Thymus (tissue), 14 donors: ENCODE data around the gene POLR3K. TPM values are rescaled to one million over a fixed set of nuclear protein-coding genes. Genes with fewer than 3 reads are reported as not detected.

Source experiments
- DNase-seq, 9 donors: peaks; one replicate each; pipeline ENCODE4 v3.0.0-alpha.2; 2013; ENCODE audit warnings: low spot score in 9 of 9, low read depth in 6 of 9, missing footprints in 1 of 9
- H3K27ac ChIP-seq, 2 donors: one replicate each; pipeline ENCODE4 v1.5.1; 2013; ENCODE audit warnings: control low read depth in 1 of 2, low read depth in 1 of 2, low read length in 1 of 2, mild to moderate bottlenecking in 1 of 2, moderate library complexity in 1 of 2
- H3K27me3 ChIP-seq, 2 donors: one replicate each; pipeline ENCODE4 v1.5.1; 2013; ENCODE audit warnings: low read length in 1 of 2; ENCODE audit not compliant: control insufficient read depth in 2 of 2, insufficient read depth in 1 of 2
- H3K36me3 ChIP-seq, 2 donors: one replicate each; pipeline ENCODE4 v1.5.1; 2013; ENCODE audit warnings: low read length in 1 of 2, mild to moderate bottlenecking in 1 of 2, moderate library complexity in 1 of 2; ENCODE audit not compliant: control insufficient read depth in 2 of 2, insufficient read depth in 2 of 2
- H3K4me1 ChIP-seq, 2 donors: one replicate each; pipeline ENCODE4 v1.5.1; 2013; ENCODE audit warnings: low read length in 2 of 2; ENCODE audit not compliant: control insufficient read depth in 2 of 2, insufficient read depth in 2 of 2
- H3K4me3 ChIP-seq, 2 donors: one replicate each; pipeline ENCODE4 v1.5.1; 2013; ENCODE audit warnings: low read length in 2 of 2, control low read depth in 1 of 2, mild to moderate bottlenecking in 1 of 2
- H3K9me3 ChIP-seq, 2 donors: one replicate each; pipeline ENCODE4 v1.5.1; 2013; ENCODE audit warnings: low read length in 1 of 2, mild to moderate bottlenecking in 1 of 2; ENCODE audit not compliant: control insufficient read depth in 2 of 2, insufficient read depth in 1 of 2
- WGBS: extraction: QIAGEN DNeasy Blood & Tissue Kit; methylation state at CpG from one replicate; pipeline ENCODE4 v1.1.7; 2013; 5-methylcytosine and 5-hydroxymethylcytosine counted together
- long read RNA-seq, 10 donors: transcript quantifications; one replicate each; lab custom pipeline, GENCODE V29; 2026
- polyA plus RNA-seq: library from polyadenylated mRNA; stranded (reverse); fragments of 200-250 nt; gene quantifications from one replicate; pipeline ENCODE4 v1.2.3, GENCODE V29; 2013
- total RNA-seq: library from RNA; stranded (reverse); fragments of 120-200 nt; gene quantifications from one replicate; pipeline ENCODE4 v1.2.4, GENCODE V29; 2013
- donor health status: healthy.

The POLR3K gene
- total RNA-seq = 8.6 TPM
- 10.6 TPM for polyA plus RNA-seq
- long read RNA-seq, donor 1, transcript POLR3K-201 (3 exons, 1,392 nt) = major isoform, 5 of 5 reads
- long read RNA-seq, donor 1, partial matches to known transcripts = 0 of 5 reads
- long read RNA-seq, donor 1, other reads (novel, unspliced or antisense) = 0 of 5 reads
- long read RNA-seq, donor 2 = 0 reads
- long read RNA-seq, donor 3, transcript POLR3K-201 (3 exons, 1,392 nt) = major isoform, 47 of 47 reads
- long read RNA-seq, donor 3, partial matches to known transcripts = 0 of 47 reads
- long read RNA-seq, donor 3, other reads (novel, unspliced or antisense) = 0 of 47 reads
- long read RNA-seq, donor 4, transcript POLR3K-201 (3 exons, 1,392 nt) = major isoform, 24 of 31 reads
- long read RNA-seq, donor 4, partial matches to known transcripts = 7 of 31 reads
- long read RNA-seq, donor 4, other reads (novel, unspliced or antisense) = 0 of 31 reads
- long read RNA-seq, donor 5, transcript POLR3K-201 (3 exons, 1,392 nt) = major isoform, 44 of 46 reads
- long read RNA-seq, donor 5, partial matches to known transcripts = 0 of 46 reads
- long read RNA-seq, donor 5, other reads (novel, unspliced or antisense) = 0 of 46 reads
- long read RNA-seq, donor 6, transcript POLR3K-201 (3 exons, 1,392 nt) = major isoform, 22 of 23 reads
- long read RNA-seq, donor 6, partial matches to known transcripts = 0 of 23 reads
- long read RNA-seq, donor 6, other reads (novel, unspliced or antisense) = 0 of 23 reads
- long read RNA-seq, donor 7, transcript POLR3K-201 (3 exons, 1,392 nt) = major isoform, 19 of 19 reads
- long read RNA-seq, donor 7, partial matches to known transcripts = 0 of 19 reads
- long read RNA-seq, donor 7, other reads (novel, unspliced or antisense) = 0 of 19 reads
- long read RNA-seq, donor 8, transcript POLR3K-201 (3 exons, 1,392 nt) = major isoform, 20 of 20 reads
- long read RNA-seq, donor 8, partial matches to known transcripts = 0 of 20 reads
- long read RNA-seq, donor 8, other reads (novel, unspliced or antisense) = 0 of 20 reads
- long read RNA-seq, donor 9, transcript POLR3K-201 (3 exons, 1,392 nt) = major isoform, 27 of 27 reads
- long read RNA-seq, donor 9, partial matches to known transcripts = 0 of 27 reads
- long read RNA-seq, donor 9, other reads (novel, unspliced or antisense) = 0 of 27 reads
- long read RNA-seq, donor 10, transcript POLR3K-201 (3 exons, 1,392 nt) = major isoform, 13 of 13 reads
- long read RNA-seq, donor 10, partial matches to known transcripts = 0 of 13 reads
- long read RNA-seq, donor 10, other reads (novel, unspliced or antisense) = 0 of 13 reads

DNA sequence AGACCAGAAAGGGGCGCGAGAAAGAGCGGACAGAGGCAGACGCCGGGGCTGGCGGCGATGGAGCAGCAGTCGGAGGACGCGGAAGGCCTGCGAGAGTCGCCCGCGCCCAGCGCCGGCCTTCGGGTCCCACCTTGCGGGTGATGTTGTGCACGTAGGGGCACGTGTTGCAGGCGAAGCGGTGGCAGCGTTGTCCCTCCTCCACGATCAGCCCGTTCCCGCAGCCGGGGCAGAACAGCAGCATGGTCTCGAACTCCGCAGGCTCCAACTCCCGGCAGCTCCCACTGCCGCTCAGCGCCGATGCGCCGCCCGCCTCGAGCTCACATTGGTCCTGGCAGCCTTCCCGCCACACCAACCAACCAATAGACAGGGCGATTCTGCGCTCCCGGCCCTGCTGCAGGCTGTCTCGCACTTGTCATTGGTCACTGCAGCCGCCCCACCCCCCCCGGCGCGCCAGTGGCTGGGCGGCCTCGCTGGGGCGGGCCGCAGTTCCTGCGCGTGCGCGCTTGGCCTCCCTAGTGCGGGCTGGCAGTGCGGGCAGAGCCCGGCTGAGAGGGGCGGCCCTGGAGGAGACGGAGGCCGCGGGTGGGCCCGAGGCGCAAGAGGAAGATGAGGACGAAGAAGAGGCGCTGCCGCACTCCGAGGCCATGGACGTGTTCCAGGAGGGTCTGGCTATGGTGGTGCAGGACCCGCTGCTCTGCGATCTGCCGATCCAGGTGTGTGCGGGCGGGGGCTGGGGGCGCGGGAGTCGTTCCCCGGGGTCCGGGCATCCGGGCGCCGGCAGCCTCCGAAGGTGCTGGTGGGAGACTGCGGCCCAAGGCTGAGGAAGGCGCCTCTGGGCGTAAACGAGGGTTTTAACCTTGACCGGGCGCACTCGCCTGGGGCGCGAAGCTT is at the start of gene POLR3K, which contains the start of gene SNRNP25:
Gene POLR3K, minus strand, starts transcription at position 263 of the 891 bp plus-strand sequence. Its CDS starts 22 bp downstream, at position 241.
Gene SNRNP25, plus strand, starts transcription at position 483 of the 891 bp plus-strand sequence. Its CDS starts 189 bp downstream, at position 672.
- H3K9me3 ChIP-seq = no peaks in the 10 kb centered on the region
- peaks cover 26 to 29% of the 10 kb centered on the region in 2 donors for H3K36me3 ChIP-seq
- H3K4me3 ChIP-seq = peak within 1 kb of the TSS; percentile 60 to 80
- H3K4me1 ChIP-seq = peaks cover 7 to 10% of the 10 kb centered on the region in 2 donors
- DNase-seq = peak; percentile 82 to 98 (median 92)
- under 1% methylated on average over 91 of the region's 91 CpGs for WGBS
- no peaks in the 10 kb centered on the region for H3K27me3 ChIP-seq
- H3K27ac ChIP-seq = peak within 1 kb of the TSS; percentile 44 to 59

- 91% methylated on average over 19 of the region's 19 CpGs for WGBS
- Histone ChIP-seq H3K9me3 (no peaks in the 10 kb centered on the region), H3K4me3 (no peak overlapping the region), H3K27me3 (no peaks in the 10 kb centered on the region), H3K27ac (no peak overlapping the region), H3K4me1 (no peaks in the 10 kb centered on the region), H3K36me3 (peaks cover 16 to 18% of the 10 kb centered on the region in 2 donors)
- DNase-seq = no peak
These were observed 48.9 kb upstream of the POLR3K start for GRCh38 chr16:102060-102855.

GRCh38 chr16:101586-101985 is 48.2 kb upstream of the POLR3K start:
- Histone ChIP-seq H3K4me3 (no peak overlapping the region), H3K4me1 (no peaks in the 10 kb centered on the region), H3K27ac (no peak overlapping the region), H3K36me3 (peaks cover 14 to 16% of the 10 kb centered on the region in 2 donors), H3K9me3 (no peaks in the 10 kb centered on the region), H3K27me3 (no peaks in the 10 kb centered on the region)
- 96% methylated on average over 6 of the region's 6 CpGs for WGBS
- DNase-seq = no peak

GRCh38 chr16:100989-101388 is 47.6 kb upstream of the POLR3K start:
- no peak overlapping the region for H3K4me3 ChIP-seq
- H3K27me3 ChIP-seq = no peaks in the 10 kb centered on the region
- H3K36me3 ChIP-seq = peaks cover 13 to 18% of the 10 kb centered on the region in 2 donors
- H3K27ac ChIP-seq = no peak overlapping the region
- no peaks in the 10 kb centered on the region for H3K9me3 ChIP-seq
- WGBS = 93% methylated on average over 5 of the region's 5 CpGs
- no peak for DNase-seq
- H3K4me1 ChIP-seq = no peaks in the 10 kb centered on the region

GRCh38 chr16:97822-98221 is 44.4 kb upstream of the POLR3K start:
- Histone ChIP-seq H3K4me3 (no peak overlapping the region), H3K27me3 (no peaks in the 10 kb centered on the region), H3K4me1 (no peaks in the 10 kb centered on the region), H3K36me3 (peaks cover 8 to 12% of the 10 kb centered on the region in 2 donors), H3K9me3 (no peaks in the 10 kb centered on the region), H3K27ac (no peak overlapping the region)
- DNase-seq = no peak
- 96% methylated on average over 8 of the region's 8 CpGs for WGBS

GRCh38 chr16:96935-97381 is 43.5 kb upstream of the POLR3K start:
- Histone ChIP-seq H3K27me3 (no peaks in the 10 kb centered on the region), H3K4me3 (no peak overlapping the region), H3K4me1 (no peaks in the 10 kb centered on the region), H3K9me3 (no peaks in the 10 kb centered on the region), H3K36me3 (peaks cover 7 to 20% of the 10 kb centered on the region in 2 donors), H3K27ac (no peak overlapping the region)
- 14% methylated on average over 11 of the region's 11 CpGs for WGBS
- DNase-seq = peak; percentile 59 to 92 (median 80)

DNA sequence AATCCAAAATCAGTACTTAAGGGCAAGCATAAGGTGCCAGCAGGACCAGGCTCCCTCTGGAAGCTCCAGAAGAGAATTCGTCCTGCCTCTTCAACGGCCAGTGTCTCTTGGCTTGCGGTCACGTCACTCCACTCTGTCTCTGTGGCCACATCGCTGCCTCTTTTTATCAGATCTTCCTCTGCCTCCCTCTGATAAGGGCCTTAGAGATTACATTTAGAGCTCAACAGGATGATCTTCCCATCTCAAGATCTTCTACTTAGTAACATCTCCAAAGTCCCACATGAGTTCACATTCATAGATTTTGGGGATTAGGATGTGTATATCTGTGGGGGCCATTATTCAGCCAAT is 41.5 kb upstream of the POLR3K start:
- DNase-seq = no peak
- Histone ChIP-seq H3K36me3 (peaks cover 14 to 28% of the 10 kb centered on the region in 2 donors), H3K4me1 (no peaks in the 10 kb centered on the region), H3K4me3 (no peak overlapping the region), H3K27ac (no peak overlapping the region), H3K27me3 (no peaks in the 10 kb centered on the region), H3K9me3 (no peaks in the 10 kb centered on the region)
- 98% methylated on average over 5 of the region's 5 CpGs for WGBS
